Airway epithelial cell (primary cell): Measurements from ENCODE around the gene DDX31. TPM values are rescaled to one million over a fixed set of nuclear protein-coding genes. Genes with fewer than 3 reads are reported as not detected.

Experiments used
- total RNA-seq: library from RNA; depleted of rRNA; stranded (reverse); fragments of >200 nt; gene quantifications from 2 replicates; pipeline ENCODE4 v1.2.3, GENCODE V29; 2015

The DDX31 gene
- total RNA-seq: 8.4 and 8.9 TPM in 2 replicates

DNA sequence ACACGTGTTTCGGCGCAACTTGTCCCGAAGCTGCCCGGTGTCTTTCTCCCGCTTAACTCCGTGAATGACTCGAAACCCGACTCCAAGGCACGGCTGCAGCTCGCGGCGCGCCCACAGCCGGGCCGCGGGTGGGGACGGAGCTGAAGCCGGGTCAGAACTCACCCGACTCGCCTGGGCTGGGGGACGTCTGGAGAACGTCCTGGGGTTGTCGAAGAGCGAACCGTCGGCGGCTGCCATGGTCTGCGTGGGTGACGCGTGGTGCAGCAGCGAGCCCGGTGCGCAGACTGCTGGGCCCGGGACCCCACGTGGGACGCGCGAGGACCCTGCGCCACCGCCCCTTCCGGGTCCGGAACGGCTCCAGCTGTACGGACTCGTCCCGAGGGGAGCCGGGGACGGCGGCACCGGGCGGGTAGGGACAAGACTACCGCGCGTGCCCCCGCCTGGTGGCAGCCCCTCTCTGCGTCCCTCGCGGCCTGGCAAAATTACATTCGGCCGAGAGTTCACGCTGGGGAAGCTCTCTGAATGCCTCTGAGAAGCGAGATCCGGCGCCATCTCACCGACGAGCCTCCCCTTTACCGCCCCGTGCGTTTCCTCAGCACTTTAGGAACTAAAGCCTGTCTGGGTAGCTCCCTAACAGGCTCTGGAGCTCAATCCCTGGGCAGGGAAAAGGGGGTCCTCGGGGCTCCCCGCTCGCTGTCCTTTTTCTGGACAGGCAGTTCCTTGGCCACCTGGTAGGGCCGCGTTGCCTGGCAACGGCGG, at the start of gene DDX31:
Gene DDX31, minus strand, starts transcription at position 286 of the 759 bp plus-strand sequence. Its CDS starts 49 bp downstream, at position 237.

DNA sequence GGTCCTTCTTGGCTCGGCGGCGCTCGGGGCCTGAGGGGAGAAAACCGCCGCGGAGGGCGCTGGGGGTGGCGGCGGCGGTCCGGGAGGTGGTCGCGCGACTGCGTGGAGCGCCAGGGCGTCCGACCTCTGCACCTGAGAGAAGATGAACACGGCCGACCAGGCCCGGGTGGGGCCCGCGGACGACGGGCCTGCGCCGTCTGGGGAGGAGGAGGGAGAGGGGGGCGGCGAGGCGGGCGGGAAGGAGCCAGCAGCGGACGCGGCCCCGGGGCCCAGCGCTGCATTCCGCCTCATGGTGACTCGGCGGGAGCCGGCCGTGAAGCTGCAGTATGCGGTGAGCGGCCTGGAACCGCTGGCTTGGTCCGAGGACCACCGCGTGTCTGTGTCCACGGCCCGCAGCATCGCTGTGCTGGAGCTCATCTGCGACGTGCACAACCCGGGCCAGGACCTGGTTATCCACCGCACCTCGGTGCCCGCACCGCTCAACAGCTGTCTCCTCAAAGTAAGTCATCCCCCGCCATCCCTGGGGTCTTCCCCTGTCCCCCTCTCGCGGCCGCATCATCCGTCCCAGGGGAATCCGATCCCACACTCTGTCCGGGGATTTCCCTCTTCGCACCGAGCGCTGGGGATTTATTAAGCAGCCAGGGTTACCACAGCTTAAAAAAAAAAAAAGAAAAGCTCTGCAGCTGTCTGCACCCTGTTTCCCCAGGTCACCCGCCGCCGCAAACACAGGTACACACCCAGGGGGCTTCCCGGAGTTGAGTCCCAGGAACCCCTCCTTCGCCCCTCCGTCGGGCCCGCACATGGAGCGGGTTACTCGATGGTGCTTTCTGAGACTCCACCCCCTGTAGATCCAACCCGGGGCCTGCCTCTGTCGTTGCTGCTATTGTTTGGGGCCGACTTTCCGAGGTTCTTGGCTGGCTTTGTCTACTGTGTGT, 941 bp upstream of the DDX31 start, which contains the start of gene GTF3C4:
Gene GTF3C4, plus strand, starts transcription at position 8 of the 935 bp plus-strand sequence. Its CDS starts 135 bp downstream, at position 143.

DNA sequence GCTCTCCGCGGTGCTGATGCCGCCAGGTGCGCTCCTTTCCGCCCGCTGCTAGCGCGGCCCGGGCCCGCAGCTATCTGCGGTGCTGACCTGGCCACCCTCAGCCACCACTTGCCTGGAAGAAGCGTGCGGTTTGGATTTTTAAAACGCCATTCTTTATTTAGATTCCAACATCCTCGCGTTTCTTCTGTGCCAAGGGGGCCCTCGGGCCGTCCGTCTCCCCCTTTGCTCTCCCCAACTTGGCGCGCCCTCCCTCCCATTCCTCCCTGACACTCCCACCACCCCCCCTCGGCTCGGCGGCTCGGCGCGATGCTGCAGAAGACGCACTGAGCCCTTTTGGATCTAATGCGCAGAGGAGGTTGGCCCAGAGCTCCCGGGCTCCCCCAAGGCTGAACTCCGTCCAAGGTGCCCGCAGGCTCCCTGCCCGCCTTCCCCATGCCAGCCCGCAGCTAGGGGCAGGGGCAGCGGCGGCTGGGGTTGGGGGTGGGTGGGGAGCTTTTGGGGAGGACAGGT, 87.5 kb downstream of the DDX31 start, which contains the start of gene BARHL1:
Gene BARHL1, plus strand, starts transcription at position 331 of the 510 bp plus-strand sequence. CDS start 192 bp downstream, outside the sequence.

Other genes starting within 250 kb of the DDX31 start
- not detected in 2 replicates for gene BARHL1, start 87.4 kb downstream of the DDX31 start, total RNA-seq
- gene GTF3C4, start 481 bp upstream of the DDX31 start, total RNA-seq: 9.2 and 11.8 TPM in 2 replicates
- 0.28 and 0.85 TPM in 2 replicates for gene AK8, start 208.3 kb upstream of the DDX31 start, total RNA-seq
- gene SPACA9, start 208.9 kb upstream of the DDX31 start, total RNA-seq: 2.4 and 6.6 TPM in 2 replicates